DMS153 treated with DMSO at 0.1 percent for 48 hours (cell line): ENCODE measurements around the gene HSD17B14.
A peak's percentile ranks its signal among the peaks of the same experiment; 100 is the strongest.
"Not testable (repeated sequence)": the region's sequence is repeated elsewhere in the genome, so short reads cannot be mapped to it uniquely, and the experiment has no call there.

Experiments
- DNase-seq: peaks from one replicate; lab custom pipeline; 2025; ENCODE audit not compliant: unreplicated experiment; lab: John Stamatoyannopoulos, UW

The HSD17B14 gene

DNA sequence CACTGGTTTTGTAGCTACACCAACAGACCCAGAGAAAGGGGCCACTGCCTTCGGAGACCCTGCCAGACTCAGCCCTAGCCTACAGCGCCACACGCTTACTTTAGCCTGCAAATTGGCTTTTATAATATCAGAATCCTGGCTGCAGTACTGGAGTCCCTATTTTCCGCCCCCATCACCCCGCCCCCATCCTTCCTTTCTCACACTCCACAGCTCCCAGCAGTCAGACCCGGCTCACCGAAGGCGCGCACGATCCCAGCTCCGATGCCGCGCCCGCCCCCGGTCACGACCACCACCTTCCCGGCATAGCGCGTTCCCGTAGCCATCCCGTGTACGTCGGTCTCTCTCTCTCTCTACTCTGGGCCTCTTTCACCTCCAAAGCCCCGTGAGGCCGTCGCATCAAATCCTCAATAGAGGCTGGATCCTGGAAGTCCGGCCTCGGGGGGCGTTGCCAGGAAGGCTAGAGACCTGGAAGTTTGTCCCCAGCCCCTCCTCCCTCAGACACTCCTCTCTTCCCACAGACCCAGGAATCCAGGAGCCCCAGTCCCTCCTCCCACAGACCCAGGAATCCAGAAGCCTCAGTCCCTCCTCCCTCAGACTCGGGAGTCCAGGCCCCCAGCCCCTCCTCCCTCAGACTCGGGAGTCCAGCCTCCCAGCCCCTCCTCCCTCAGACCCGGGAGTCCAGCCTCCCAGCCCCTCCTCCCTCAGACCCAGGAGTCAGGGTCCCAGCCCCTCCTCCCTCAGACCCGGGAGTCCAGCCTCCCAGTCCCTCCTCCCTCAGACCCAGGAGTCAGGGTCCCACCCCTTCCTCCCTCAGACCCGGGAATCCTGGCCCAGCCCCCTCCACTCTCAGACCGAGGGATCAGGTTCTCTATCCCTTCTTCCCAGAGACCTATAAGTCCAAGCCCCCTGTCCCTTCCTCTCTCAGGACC lies at the start of gene HSD17B14:
Gene HSD17B14, minus strand, starts transcription at position 403 of the 929 bp plus-strand sequence. Its CDS starts 80 bp downstream, at position 323.
- no peak for DNase-seq

DNA sequence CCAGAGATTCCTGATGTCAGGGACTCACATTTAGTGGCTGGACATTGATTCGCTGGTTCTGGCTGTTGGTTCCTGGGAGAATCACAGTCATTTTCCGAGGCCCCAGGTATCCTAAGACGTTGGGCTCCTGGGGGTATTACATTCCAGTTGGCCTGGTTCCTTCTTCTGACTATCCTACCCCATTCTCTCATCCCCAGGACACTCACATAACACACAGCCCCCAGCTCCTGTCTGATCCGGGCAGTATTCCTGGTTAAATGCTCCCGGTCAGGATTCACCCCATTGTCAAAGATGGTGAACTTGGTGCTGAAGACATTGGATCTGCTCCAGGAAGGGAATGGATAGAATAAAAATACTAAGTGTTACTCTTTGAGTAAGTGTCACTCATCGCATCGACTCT lies 47.4 kb upstream of the HSD17B14 start:
- DNase-seq, result no peak

DNA sequence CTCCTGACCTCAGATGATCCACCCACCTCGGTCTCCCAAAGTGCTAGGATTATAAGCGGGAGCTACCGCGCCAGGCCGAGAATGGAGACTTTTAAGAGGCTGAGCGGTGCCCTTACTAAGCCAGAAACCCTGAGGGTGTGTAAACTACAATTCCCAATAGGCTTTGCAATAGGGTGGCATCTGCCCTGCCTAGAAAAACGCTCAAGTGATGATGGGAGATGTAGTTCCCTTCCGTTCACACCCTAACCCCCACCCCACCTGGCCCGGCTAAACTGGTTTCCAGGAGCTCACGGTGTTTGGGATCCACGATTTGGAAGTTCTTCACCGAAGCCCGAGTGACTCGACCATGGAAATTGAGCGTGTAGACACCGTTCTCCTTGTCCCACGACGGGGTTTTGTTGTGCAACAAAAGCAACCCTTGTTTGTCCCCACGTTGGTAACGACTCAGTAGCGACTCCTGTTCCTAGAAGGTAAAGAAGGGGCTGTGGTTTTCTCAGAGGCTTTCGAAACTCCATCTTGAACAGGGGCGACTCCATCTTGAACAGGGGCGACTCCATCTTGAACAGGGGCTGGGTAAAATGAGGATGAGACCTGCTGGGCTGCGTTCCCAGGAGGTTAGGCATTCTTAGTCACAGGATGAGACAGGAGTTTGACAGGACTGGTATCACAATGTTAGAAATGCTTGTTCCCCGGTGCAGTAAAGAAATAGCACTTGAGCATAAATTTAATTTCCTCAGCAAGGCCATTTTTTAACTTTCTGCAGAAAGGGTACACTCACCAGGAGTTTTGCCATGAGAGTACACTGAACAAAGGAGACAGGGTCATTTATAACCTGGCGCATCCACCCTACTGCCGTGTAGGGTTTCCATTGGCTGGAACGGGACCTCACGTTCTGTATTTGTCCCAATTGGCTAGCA lies 45.7 kb upstream of the HSD17B14 start:
- no peak for DNase-seq

DNA sequence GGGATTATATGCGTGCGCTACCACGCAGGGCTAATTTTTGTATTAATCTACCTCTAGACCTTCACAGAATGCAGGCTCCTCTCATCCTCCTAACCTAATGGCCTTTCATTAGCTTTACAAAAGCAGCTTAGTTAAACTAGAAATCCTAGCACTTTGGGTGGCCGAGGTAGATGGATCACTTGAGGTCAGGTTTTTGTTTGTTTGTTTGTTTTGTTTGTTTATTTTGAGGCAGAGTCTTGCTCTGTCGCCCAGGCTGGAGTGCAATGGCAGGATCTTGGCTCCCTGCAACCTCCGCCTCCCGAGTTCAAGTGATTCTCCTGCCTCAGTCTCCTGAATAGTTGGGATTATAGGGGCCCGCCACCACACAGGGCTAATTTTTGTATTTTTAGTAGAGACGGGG lies 43.4 kb upstream of the HSD17B14 start:
- DNase-seq, result not testable (repeated sequence)

DNA sequence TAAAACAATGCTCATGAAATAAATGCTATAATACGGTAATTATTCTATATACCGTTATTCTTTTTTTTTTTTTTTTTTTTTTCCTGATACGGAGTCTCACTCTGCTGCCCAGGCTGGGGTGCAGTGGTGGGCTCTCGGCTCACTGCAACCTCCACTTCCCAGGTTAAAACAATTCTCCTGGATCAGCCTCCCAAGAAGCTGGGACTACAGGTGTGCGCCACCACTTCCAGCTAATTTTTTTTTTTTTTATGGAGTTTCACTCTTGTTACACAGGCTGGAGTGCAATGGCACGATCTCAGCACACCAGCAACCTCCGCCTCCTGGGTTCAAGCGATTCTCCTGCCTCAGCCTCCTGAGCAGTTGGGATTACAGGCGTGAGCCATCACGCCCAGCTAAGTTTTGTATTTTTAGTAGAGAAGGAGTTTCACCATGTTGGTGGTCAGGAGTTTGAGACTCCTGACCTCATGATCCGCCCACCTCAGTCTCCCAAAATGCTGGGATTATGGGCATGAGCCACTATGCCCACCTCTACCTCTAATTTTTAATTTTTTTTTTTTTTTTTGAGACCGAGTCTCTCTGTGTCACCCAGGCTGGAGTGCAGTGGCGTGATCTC lies 42.8 kb upstream of the HSD17B14 start:
- no peak for DNase-seq

DNA sequence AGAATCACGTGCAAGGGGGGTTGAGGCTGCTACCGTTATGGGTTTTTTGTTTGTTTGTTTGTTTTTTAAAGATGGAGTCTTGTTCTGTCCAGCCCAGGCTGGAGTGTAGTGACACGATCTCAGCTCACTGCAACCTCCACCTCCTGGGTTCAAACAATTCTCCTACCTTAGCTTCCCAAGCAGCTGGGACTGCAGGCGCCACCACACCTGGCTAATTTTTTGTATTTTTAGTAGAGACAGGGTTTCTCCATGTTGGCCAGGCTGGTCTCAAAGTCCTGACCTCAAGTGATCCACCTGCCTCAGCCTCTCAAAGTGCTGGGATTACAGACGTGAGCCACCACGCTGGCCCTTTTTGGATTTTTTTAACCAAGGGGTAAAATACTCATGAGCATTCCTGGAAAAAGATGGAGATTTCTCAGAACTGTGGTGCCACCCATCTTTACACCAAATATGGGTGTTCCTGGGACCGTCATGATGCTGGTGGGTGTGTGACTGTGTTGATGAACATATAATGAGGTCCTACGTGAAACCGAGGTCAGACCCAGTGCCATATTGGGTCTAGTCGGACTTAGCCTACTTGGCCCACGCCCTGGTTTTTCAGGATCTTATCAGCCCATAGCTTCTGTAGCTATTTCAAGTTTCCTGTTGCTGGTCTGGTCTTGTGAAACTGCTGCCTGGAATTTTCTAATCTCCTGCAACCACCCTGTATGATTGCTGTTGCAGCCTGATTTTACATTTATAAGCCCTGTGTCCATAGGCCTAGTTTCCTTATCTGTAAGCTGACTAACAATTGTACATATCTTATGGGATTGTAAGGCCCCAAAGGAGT lies 42.1 kb upstream of the HSD17B14 start:
- no peak for DNase-seq

DNA sequence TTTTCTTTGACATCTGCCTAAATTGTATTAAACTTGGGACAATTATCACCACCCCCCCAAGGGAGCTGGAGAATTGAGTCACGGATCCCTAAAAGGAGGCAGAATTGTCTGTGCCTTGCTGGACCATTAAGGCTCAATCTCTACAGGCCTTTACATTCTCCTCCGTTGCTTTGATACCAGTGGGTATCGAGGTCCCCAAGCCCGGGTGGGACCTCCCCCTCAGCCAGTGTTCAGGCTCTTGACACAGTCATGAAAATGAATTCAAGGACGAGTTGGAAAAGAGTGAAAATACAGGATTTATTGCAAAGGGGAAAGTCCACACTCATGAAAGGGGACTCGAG lies 41.5 kb upstream of the HSD17B14 start:
- no peak for DNase-seq

DNA sequence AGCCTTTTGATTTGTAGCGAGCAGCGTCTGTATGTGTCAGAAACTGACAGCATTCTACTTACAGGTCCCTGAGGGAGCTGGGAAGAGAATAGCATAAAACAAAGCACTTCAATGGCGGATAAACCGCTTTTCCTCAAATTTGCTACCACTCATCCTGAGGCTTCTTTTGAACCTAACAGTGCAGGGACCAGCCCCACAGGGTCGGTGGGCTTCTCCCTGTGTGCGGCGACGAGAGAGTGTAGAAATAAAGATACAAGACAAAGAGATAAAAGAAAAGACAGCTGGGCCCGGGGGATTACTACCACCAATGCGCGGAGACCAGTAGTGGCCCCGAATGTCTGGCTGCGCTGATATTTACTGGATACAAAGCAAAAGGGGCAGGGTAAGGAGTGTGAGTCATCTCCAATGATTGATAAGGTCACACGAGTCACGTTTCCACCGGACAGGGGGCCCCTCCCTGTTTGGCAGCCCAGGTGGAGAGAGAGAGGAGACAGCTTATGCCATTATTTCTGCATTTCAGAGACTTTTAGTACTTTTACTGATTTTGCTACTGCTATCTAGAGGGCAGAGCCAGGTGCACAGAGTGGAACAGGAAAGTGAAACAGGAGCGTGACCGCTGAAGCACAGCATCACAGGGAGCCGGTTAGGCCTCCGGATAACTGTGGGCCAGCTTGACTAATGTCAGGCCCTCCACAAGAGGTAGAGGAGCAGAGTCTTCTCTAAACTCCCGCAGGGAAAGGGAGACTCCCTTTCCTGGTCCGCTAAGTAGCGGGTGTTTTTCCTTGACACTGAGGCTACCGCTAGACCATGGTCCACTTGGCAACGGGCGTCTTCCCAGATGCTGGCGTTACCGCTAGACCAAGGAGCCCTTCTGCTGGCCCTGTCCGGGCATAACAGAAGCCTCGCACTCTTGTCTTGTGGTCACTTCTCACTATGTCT lies 40.0 kb upstream of the HSD17B14 start:
- DNase-seq, result not testable (repeated sequence)

DNA sequence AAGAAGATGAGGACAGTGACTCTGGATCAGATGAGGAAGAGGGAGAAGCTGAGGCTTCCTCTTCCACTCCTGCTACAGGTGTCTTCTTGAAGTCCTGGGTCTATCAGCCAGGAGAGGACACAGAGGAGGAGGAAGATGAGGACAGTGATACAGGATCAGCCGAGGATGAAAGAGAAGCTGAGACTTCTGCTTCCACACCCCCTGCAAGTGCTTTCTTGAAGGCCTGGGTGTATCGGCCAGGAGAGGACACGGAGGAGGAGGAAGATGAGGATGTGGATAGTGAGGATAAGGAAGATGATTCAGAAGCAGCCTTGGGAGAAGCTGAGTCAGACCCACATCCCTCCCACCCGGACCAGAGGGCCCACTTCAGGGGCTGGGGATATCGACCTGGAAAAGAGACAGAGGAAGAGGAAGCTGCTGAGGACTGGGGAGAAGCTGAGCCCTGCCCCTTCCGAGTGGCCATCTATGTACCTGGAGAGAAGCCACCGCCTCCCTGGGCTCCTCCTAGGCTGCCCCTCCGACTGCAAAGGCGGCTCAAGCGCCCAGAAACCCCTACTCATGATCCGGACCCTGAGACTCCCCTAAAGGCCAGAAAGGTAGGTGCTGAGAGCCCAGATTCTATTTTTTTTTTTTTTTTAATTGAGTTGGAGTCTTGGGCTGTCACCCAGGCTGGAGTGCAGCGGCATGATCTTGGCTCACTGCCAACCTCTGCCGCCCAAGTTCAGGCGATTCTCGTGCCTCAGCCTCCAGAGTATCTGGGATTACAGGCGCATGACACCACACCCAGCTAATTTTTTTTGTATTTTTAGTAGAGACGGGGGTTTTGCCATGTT lies 38.2 kb upstream of the HSD17B14 start:
- no peak for DNase-seq

DNA sequence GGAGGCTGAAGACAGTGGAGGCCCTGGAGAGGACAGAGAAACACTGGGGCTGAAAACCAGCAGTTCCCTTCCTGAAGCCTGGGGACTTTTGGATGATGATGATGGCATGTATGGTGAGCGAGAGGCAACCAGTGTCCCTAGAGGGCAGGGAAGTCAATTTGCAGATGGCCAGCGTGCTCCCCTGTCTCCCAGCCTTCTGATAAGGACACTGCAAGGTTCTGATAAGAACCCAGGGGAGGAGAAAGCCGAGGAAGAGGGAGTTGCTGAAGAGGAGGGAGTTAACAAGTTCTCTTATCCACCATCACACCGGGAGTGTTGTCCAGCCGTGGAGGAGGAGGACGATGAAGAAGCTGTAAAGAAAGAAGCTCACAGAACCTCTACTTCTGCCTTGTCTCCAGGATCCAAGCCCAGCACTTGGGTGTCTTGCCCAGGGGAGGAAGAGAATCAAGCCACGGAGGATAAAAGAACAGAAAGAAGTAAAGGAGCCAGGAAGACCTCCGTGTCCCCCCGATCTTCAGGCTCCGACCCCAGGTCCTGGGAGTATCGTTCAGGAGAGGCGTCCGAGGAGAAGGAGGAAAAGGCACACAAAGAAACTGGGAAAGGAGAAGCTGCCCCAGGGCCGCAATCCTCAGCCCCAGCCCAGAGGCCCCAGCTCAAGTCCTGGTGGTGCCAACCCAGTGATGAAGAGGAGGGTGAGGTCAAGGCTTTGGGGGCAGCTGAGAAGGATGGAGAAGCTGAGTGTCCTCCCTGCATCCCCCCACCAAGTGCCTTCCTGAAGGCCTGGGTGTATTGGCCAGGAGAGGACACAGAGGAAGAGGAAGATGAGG lies 37.4 kb upstream of the HSD17B14 start:
- DNase-seq, result no peak

DNA sequence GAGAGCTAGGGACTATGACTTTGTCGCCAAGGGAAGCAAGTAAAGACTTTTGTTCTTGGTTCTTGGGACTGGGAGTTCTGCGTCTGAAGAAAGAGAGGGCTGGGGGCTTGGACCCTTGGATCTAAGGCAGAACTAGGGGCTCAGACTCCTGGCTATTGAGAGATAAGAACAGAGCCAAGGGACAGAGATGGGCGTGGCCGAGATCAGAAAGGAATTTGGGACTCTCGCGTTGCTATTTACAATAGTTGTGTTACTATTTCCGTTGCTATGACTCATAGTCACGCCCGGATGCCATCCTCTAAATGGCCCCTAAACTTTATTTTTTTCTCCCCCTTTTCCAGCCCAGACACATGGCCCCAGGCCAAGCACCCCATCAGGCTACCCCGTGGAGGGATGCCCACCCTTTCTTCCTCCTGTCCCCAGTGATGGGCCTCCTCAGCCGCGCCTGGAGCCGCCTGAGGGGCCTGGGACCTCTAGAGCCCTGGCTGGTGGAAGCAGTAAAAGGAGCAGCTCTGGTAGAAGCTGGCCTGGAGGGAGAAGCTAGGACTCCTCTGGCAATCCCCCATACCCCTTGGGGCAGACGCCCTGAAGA lies 36.7 kb upstream of the HSD17B14 start:
- peak; percentile 65 for DNase-seq

DNA sequence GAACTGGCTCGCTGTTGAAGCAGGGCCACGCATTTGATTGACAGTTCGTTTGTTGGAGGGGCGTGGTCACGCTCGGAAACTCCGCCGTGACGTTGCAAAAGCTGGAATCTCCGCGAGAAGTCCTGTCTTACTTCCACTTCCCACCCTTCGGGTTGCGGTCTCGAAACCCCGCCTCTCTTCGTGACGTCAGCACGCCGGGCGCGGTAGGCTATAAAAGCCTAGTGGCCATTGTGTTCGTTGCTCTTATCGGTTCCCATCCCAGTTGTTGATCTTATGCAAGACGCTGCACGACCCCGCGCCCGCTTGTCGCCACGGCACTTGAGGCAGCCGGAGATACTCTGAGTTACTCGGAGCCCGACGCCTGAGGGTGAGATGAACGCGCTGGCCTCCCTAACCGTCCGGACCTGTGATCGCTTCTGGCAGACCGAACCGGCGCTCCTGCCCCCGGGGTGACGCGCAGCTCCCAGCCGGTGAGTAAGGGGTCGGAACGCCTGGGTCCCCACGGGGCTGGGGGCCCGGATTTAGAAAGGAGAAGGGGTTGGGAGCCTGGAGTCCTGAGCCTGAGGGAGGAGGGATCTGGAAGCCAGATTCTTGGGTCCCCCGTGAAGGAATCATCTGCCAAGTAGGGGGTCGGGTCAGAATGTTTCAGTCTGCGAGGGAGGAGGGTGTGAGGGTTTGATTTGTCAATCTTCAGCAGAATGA lies 36.0 kb upstream of the HSD17B14 start, which contains the start of gene PPP1R15A:
Gene PPP1R15A, plus strand, starts transcription at position 240 of the 702 bp plus-strand sequence. CDS start 813 bp downstream, outside the sequence.
- DNase-seq, result peak; percentile 98

DNA sequence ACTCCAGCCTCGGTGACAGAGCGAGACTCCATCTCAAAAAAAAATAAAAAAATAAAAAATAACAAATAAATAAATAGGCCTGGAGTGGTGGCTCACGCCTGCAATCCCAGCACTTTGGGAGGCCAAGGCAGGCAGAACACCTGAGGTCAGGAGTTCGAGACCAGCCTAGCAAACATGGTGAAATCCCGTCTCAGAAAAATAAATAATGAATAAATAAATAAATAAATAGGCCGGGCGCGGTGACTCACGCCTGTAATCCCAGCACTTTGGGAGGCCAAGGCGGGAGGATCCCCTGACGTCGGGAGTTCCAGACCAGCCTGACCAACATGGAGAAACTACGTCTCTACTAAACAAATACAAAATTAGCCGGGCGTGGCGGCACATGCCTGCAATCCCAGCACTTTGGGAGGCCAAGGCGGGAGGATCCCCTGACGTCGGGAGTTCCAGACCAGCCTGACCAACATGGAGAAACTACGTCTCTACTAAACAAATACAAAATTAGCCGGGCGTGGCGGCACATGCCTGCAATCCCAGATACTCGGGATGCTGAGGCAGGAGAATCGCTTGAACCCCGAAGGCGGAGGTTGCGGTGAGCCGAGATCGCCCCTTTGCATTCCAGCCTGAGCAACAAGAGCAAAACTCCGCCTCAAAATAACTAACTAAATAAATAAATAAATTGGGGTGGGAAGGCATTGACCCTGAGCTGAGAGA lies 35.3 kb upstream of the HSD17B14 start:
- not testable (repeated sequence) for DNase-seq

DNA sequence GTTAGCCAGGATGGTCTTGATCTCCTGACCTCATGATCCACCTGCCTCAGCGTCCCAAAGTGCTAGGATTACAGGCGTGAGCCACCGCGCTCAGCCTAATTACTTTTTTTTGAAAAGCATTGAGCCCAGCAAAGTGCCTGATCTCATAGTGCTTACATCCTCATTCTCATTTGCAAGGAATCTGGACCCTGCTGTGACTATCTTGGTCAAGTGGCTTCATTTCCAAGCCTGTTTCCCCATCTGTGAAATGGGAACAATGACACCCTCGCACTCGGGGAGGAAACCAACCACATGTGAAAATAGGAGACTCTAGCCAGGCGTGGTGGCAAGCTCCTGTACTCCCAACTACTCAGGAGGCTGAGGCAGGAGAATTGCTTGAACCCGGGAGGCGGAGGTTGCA lies 33.8 kb upstream of the HSD17B14 start:
- no peak for DNase-seq

DNA sequence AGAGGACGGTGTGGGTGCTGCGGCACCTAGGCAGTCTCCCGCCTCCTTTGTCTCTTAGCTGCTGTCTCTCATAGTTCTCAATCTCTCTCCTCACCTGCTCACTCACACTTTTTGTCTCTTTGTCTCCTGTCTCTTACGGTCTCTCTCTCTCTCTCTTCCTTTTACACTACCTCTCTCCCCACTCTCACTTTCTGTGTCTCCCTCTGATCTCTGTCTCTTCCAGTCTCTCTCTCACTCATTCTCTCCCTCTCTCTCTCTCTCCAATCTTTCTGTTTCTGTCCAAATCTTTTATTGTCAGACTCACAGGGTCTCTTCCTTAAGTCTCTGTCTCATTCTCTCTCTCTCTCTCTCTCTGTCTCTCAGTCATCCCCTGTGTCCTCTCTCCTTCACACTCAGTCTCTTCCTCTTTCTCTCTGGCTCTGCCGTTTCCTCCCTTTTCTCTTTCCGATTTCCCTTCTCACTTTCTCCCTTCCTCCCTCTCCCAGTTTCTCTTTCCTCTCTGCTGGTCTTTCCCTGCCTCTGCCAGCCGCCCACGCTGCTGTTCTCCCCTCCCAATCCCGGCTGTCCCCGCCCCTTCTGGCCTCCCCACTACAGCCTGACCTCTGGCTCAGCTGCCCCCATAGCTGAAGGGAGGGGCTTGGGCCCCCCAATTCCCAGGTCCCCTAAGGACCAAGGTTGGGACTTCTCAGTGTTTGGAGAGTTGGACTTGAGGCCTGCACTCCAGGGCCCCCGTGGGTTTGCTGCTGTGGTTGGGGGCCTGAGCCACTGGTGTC lies 32.0 kb upstream of the HSD17B14 start, which contains the start of gene PLEKHA4:
Gene PLEKHA4, minus strand, starts transcription at position 504 of the 773 bp plus-strand sequence. CDS start 997 bp downstream, outside the sequence.
- no peak for DNase-seq
